H1 (cell line): ENCODE measurements around the gene TCF4. TPM values are rescaled to one million over a fixed set of nuclear protein-coding genes. Genes with fewer than 3 reads are reported as not detected.

ENCODE experiments used
- ASH2L ChIP-seq: fragments of 200-600, 300-600 bp; sonication (generic); IDR thresholded peaks from one replicate; pipeline ENCODE4 v1.7.1; 2017; ENCODE audit warnings: low read length
- BACH1 ChIP-seq: IDR thresholded peaks from 2 replicates; pipeline ENCODE4 v1.6.1; 2012; ENCODE audit warnings: low read length, improper control_type of control experiment
- BRCA1 ChIP-seq: IDR thresholded peaks from 2 replicates; pipeline ENCODE4 v1.6.1; 2012; ENCODE audit warnings: low read depth, low read length, improper control_type of control experiment
- KDM5A ChIP-seq: fragments of 200-600 bp; IDR thresholded peaks from 2 replicates; pipeline ENCODE4 v1.7.1; 2012; ENCODE audit warnings: mild to moderate bottlenecking, low read length, inconsistent platforms, mixed read lengths
- NRF1 ChIP-seq: IDR thresholded peaks from 2 replicates; pipeline ENCODE4 v1.6.1; 2011; ENCODE audit warnings: mild to moderate bottlenecking, low read depth, low read length, improper control_type of control experiment
- RAD21 ChIP-seq, 2 experiments: IDR thresholded peaks in 1 of 2; conservative IDR thresholded peaks in 1 of 2; 2 replicates each; pipeline ENCODE4 v1.6.1; 2011; ENCODE audit warnings: low read depth in 2 of 2, low read length in 2 of 2, improper control_type of control experiment in 1 of 2, inconsistent platforms in 1 of 2, mild to moderate bottlenecking in 1 of 2, moderate library complexity in 1 of 2
- SP1 ChIP-seq: IDR thresholded peaks from 2 replicates; pipeline ENCODE4 v1.6.1; 2011; ENCODE audit warnings: low read depth, low read length
- SUZ12 ChIP-seq: fragments of 200-600 bp; sonication (generic); IDR thresholded peaks from 2 replicates; pipeline ENCODE4 v1.6.1; 2012; ENCODE audit warnings: mild to moderate bottlenecking, inconsistent platforms, low read length, moderate library complexity, mixed read lengths
- TEAD4 ChIP-seq: IDR thresholded peaks from 2 replicates; pipeline ENCODE4 v1.6.1; 2012; ENCODE audit warnings: low read depth, low read length, inconsistent platforms, mixed read lengths
- ZNF274 ChIP-seq: IDR thresholded peaks from 2 replicates; pipeline ENCODE4 v1.7.0; 2012; ENCODE audit warnings: low read length, borderline replicate concordance; ENCODE audit errors: extremely low read depth
- polyA plus RNA-seq, 7 experiments: library from polyadenylated mRNA; depleted of rRNA in 3 of 7; stranded (reverse) in 5 of 7; unstranded in 2 of 7; fragments of >200 nt in 5 of 7; fragments of 200-250 nt in 2 of 7; gene quantifications; 1 replicate in 5 of 7; 2 replicates in 1 of 7; 4 replicates in 1 of 7; pipeline versions ENCODE4 v1.2.1 to v1.2.3, GENCODE V29; 2011 to 2013; ENCODE audit warnings: missing spikeins in 2 of 7, mixed read lengths in 2 of 7
- total RNA-seq: library from RNA; stranded (reverse); fragmentation: NEBNext Ultra II Directional; extraction: Animal tissue kit (Norgen Biotek cat#: 25700); gene quantifications from 2 replicates; pipeline ENCODE4 v1.2.1, GENCODE V29; 2021
- TF ChIP-seq, protein P1 (sequence below): fragments of 300-600 bp; sonication (generic); IDR thresholded peaks from 2 replicates; pipeline ENCODE4 v1.7.1; 2012; ENCODE audit warnings: low read length, moderate library complexity, mild to moderate bottlenecking, inconsistent platforms; ENCODE audit not compliant: insufficient replicate concordance

The TCF4 gene
- total and polyA plus RNA-seq, 2 of the 8 experiments (the other 6 are each of a cell fraction or from before 2014, with no cell fraction given), result 59.3 to 118 TPM

DNA sequence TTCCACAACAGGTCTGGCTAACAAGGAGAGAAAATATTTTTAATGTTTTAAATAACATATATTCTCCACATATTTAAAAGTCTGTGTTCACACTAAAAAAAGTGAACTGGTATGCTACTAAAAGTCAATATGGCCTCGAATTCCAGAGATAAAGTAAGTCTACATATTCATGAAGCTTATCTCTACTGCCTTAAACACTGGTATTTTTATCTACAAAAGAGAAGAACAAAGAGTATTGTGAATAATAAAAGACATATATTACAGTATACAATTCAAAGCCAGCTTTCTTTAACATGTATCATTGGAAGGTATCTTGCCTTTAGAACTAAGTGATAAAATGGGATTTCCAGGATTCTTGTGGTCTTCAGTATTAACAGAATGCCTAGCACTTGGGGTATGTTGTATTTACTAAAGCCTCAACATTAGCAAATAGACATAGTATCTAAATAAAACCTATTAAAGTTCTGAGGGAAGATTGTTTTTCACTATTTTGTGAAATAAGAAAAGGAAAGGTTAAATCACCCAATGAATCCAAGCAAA, 325.9 kb downstream of the TCF4 start (continued):
- TF ChIP-seq, protein P1, sequence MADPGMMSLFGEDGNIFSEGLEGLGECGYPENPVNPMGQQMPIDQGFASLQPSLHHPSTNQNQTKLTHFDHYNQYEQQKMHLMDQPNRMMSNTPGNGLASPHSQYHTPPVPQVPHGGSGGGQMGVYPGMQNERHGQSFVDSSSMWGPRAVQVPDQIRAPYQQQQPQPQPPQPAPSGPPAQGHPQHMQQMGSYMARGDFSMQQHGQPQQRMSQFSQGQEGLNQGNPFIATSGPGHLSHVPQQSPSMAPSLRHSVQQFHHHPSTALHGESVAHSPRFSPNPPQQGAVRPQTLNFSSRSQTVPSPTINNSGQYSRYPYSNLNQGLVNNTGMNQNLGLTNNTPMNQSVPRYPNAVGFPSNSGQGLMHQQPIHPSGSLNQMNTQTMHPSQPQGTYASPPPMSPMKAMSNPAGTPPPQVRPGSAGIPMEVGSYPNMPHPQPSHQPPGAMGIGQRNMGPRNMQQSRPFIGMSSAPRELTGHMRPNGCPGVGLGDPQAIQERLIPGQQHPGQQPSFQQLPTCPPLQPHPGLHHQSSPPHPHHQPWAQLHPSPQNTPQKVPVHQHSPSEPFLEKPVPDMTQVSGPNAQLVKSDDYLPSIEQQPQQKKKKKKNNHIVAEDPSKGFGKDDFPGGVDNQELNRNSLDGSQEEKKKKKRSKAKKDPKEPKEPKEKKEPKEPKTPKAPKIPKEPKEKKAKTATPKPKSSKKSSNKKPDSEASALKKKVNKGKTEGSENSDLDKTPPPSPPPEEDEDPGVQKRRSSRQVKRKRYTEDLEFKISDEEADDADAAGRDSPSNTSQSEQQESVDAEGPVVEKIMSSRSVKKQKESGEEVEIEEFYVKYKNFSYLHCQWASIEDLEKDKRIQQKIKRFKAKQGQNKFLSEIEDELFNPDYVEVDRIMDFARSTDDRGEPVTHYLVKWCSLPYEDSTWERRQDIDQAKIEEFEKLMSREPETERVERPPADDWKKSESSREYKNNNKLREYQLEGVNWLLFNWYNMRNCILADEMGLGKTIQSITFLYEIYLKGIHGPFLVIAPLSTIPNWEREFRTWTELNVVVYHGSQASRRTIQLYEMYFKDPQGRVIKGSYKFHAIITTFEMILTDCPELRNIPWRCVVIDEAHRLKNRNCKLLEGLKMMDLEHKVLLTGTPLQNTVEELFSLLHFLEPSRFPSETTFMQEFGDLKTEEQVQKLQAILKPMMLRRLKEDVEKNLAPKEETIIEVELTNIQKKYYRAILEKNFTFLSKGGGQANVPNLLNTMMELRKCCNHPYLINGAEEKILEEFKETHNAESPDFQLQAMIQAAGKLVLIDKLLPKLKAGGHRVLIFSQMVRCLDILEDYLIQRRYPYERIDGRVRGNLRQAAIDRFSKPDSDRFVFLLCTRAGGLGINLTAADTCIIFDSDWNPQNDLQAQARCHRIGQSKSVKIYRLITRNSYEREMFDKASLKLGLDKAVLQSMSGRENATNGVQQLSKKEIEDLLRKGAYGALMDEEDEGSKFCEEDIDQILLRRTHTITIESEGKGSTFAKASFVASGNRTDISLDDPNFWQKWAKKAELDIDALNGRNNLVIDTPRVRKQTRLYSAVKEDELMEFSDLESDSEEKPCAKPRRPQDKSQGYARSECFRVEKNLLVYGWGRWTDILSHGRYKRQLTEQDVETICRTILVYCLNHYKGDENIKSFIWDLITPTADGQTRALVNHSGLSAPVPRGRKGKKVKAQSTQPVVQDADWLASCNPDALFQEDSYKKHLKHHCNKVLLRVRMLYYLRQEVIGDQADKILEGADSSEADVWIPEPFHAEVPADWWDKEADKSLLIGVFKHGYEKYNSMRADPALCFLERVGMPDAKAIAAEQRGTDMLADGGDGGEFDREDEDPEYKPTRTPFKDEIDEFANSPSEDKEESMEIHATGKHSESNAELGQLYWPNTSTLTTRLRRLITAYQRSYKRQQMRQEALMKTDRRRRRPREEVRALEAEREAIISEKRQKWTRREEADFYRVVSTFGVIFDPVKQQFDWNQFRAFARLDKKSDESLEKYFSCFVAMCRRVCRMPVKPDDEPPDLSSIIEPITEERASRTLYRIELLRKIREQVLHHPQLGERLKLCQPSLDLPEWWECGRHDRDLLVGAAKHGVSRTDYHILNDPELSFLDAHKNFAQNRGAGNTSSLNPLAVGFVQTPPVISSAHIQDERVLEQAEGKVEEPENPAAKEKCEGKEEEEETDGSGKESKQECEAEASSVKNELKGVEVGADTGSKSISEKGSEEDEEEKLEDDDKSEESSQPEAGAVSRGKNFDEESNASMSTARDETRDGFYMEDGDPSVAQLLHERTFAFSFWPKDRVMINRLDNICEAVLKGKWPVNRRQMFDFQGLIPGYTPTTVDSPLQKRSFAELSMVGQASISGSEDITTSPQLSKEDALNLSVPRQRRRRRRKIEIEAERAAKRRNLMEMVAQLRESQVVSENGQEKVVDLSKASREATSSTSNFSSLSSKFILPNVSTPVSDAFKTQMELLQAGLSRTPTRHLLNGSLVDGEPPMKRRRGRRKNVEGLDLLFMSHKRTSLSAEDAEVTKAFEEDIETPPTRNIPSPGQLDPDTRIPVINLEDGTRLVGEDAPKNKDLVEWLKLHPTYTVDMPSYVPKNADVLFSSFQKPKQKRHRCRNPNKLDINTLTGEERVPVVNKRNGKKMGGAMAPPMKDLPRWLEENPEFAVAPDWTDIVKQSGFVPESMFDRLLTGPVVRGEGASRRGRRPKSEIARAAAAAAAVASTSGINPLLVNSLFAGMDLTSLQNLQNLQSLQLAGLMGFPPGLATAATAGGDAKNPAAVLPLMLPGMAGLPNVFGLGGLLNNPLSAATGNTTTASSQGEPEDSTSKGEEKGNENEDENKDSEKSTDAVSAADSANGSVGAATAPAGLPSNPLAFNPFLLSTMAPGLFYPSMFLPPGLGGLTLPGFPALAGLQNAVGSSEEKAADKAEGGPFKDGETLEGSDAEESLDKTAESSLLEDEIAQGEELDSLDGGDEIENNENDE, result no peak
- no peak for TF ChIP-seq TEAD4
- no peak for TF ChIP-seq RAD21 (IDR thresholded peaks at IDR 0.05 in 1 of 2, conservative IDR thresholded peaks at IDR 0.05 in 1 of 2; ENCODE audit: low read depth in 2 of 2, low read length in 2 of 2)
- TF ChIP-seq ZNF274, result no peak
- no peak for TF ChIP-seq SP1
- no peak for TF ChIP-seq KDM5A
- no peak for TF ChIP-seq ASH2L
- no peak for TF ChIP-seq SUZ12
- no peak for TF ChIP-seq BACH1
- TF ChIP-seq NRF1, result no peak
- no peak for TF ChIP-seq BRCA1
